Esophagus squamous epithelium (tissue), 5 donors: ENCODE results near the gene BBLN. TPM values are rescaled to one million over a fixed set of nuclear protein-coding genes. Genes with fewer than 3 reads are reported as not detected.

Source experiments
- DNase-seq: peaks from one replicate; lab custom pipeline; 2025; lab: John Stamatoyannopoulos, UW
- H3K27ac ChIP-seq, 4 donors: fragments of 200-600 bp; sonication (generic); one replicate each; pipeline ENCODE4 v1.5.1; 2016 to 2019; ENCODE audit warnings: mild to moderate bottlenecking in 1 of 4
- H3K27me3 ChIP-seq, 4 donors: fragments of 200-600 bp; sonication (generic); 1 replicate in 3 of 4; 2 replicates in 1 of 4; pipeline versions ENCODE4 v1.5.1 to v1.6.0; 2017 to 2021; ENCODE audit warnings: antibody characterized with exemption in 1 of 4
- H3K36me3 ChIP-seq, 3 donors: fragments of 200-600 bp; sonication (generic); one replicate each; pipeline ENCODE4 v1.5.1; 2016 to 2019
- H3K4me1 ChIP-seq, 3 donors: fragments of 200-600 bp; sonication (generic); one replicate each; pipeline ENCODE4 v1.5.1; 2017 to 2019
- H3K4me3 ChIP-seq, 4 donors: fragments of 200-600 bp; sonication (generic); 1 replicate in 3 of 4; 2 replicates in 1 of 4; pipeline ENCODE4 v1.5.1; 2016 to 2019; ENCODE audit warnings: mild to moderate bottlenecking in 2 of 4, moderate library complexity in 1 of 4
- H3K9me3 ChIP-seq, 3 donors: fragments of 200-600 bp; sonication (generic); one replicate each; pipeline ENCODE4 v1.5.1; 2016 to 2019
- POLR2A ChIP-seq, 4 donors: fragments of 450-650 bp; IDR thresholded peaks; one replicate each; pipeline ENCODE4 v1.6.1; 2017; ENCODE audit warnings: antibody characterized with exemption in 4 of 4, mild to moderate bottlenecking in 4 of 4, moderate library complexity in 3 of 4
- WGBS, 2 donors: methylation state at CpG; one replicate each; pipeline ENCODE4 v1.1.5; 2018; 5-methylcytosine and 5-hydroxymethylcytosine counted together
- intact Hi-C: fragments of 100-400 bp; cut with DNase I; formaldehyde crosslinking; loops from one replicate; pipeline ENCODE4 v1.15.0; 2022
- total RNA-seq, 4 donors: library from RNA; depleted of rRNA; stranded (reverse); fragments of >200 nt; gene quantifications; one replicate each; pipeline ENCODE4 v1.1.0, GENCODE V29; 2016
- TF ChIP-seq, protein P1 (sequence below), 6 experiments: fragments of 450-650 bp in 4 of 6; fragments of 200-600 bp in 2 of 6; sonication (generic) in 2 of 6; IDR thresholded peaks; one replicate each; pipeline ENCODE4 v1.5.1; 2016 to 2019; ENCODE audit warnings: antibody characterized with exemption in 6 of 6, mild to moderate bottlenecking in 4 of 6, moderate library complexity in 4 of 6
- donor health status: DM: yes; HTN: yes; CAD: no.

Gene BBLN
- total RNA-seq, 4 donors from 2014 or later, result 124 to 214 (median 162) TPM

GRCh38 chr9:128136816-128137793 lies 23.0 kb upstream of the BBLN start:
- H3K4me3 ChIP-seq, result no peak overlapping the region
- TF ChIP-seq, protein P1, sequence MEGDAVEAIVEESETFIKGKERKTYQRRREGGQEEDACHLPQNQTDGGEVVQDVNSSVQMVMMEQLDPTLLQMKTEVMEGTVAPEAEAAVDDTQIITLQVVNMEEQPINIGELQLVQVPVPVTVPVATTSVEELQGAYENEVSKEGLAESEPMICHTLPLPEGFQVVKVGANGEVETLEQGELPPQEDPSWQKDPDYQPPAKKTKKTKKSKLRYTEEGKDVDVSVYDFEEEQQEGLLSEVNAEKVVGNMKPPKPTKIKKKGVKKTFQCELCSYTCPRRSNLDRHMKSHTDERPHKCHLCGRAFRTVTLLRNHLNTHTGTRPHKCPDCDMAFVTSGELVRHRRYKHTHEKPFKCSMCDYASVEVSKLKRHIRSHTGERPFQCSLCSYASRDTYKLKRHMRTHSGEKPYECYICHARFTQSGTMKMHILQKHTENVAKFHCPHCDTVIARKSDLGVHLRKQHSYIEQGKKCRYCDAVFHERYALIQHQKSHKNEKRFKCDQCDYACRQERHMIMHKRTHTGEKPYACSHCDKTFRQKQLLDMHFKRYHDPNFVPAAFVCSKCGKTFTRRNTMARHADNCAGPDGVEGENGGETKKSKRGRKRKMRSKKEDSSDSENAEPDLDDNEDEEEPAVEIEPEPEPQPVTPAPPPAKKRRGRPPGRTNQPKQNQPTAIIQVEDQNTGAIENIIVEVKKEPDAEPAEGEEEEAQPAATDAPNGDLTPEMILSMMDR (IDR thresholded peaks at IDR 0.05), result no peak
- TF ChIP-seq POLR2A (IDR thresholded peaks at IDR 0.05), result no peak
- no peaks in the 10 kb centered on the region for H3K36me3 ChIP-seq
- DNase-seq, result no peak
- no peaks in the 10 kb centered on the region for H3K27me3 ChIP-seq
- no peaks in the 10 kb centered on the region for H3K4me1 ChIP-seq
- no peaks in the 10 kb centered on the region for H3K9me3 ChIP-seq
- intact Hi-C loops, result no loop called here
- H3K27ac ChIP-seq, result peak overlapping the region in 1 of 4 donors; percentile 28
- WGBS, 2 donors, result 76 to 83% methylated on average over 13 to 14 of the region's 18 CpGs

DNA sequence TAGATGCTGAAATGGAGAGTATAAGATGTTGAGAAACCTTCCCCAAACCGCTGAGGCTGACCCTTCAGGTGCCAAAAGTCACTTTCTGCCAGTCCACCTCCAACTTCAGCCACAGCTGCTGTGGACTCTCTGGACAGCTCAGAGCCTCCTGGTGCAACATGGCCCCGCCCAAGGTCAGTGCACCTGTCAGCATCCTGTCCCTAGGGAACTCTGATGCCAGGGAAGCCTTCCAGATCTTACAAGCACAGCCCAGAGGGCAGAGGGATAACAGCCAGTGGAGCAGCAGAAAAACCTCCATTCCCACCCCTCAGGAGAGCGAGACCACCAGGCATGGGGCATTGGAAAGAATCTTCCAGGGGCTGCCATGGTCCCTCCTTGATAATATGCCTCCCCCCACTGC lies 22.1 kb upstream of the BBLN start:
- no peak for DNase-seq
- 72 to 80% methylated on average over 1 to 2 of the region's 3 CpGs for WGBS, 2 donors
- no peak overlapping the region for H3K27ac ChIP-seq

DNA sequence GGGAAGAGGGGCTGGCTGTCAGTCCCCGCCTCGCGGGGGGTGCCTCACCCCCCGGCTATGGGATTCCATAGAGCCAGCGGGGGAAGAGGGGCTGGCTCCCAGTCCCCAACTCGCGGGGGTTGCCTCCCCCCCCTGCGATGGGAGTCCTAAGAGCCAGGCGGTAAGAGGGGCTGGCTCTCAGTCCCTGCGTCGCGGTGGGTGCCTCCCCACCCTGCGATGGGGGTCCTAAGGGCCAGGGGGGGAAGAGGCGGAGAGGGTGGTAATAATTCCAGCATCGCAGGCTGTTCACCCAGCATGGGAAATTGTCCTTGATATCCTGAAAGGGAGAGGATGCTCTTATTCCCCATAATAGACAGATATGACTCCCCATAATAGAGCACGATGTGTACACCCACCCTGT lies 20.4 kb upstream of the BBLN start:
- DNase-seq, result no peak
- 67 to 86% methylated on average over 1 to 3 of the region's 16 CpGs for WGBS, 2 donors

More for the DNA sequence above, 22.1 kb upstream of the BBLN start:
- Histone ChIP-seq H3K27me3 (no peaks in the 10 kb centered on the region), H3K36me3 (no peaks in the 10 kb centered on the region), H3K4me3 (no peak overlapping the region), H3K4me1 (no peaks in the 10 kb centered on the region), H3K9me3 (no peaks in the 10 kb centered on the region)
- TF ChIP-seq POLR2A (IDR thresholded peaks at IDR 0.05), result no peak
- TF ChIP-seq, protein P1 (IDR thresholded peaks at IDR 0.05), result no peak
- intact Hi-C loops, result no loop called here

DNA sequence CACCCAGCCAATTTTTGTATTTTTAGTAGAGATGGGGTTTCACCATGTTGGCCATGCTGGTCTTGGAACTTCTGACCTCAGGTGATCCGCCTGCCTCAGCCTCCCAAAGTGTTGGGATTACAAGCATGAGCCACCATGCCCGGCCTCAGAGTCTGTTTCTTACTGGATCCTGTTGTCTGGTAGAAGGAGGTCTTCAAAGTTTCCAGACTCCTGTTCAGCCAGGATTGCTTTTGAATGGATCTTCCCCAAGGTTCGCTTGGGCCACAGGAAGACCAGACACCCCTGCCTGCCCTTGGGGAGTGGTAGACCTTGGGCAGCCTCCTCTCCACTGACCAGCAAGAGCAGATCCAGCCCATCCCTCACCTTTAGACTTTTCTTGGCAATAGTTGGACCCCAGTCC lies 18.5 kb upstream of the BBLN start:
- 90 to 92% methylated on average over 2 of the region's 3 CpGs for WGBS, 2 donors
- no peak overlapping the region for H3K4me3 ChIP-seq
- DNase-seq, result no peak
- no peak for TF ChIP-seq POLR2A (IDR thresholded peaks at IDR 0.05)
- TF ChIP-seq, protein P1 (IDR thresholded peaks at IDR 0.05), result no peak
- no peak overlapping the region for H3K27ac ChIP-seq
- no peaks in the 10 kb centered on the region for H3K27me3 ChIP-seq
- H3K9me3 ChIP-seq, result no peaks in the 10 kb centered on the region
- H3K4me1 ChIP-seq, result peaks cover 18 to 34% (median 26%) of the 10 kb centered on the region in 3 donors
- intact Hi-C loops, result no loop called here
- H3K36me3 ChIP-seq, result no peaks in the 10 kb centered on the region

More for the DNA sequence above, 20.4 kb upstream of the BBLN start:
- TF ChIP-seq, protein P1 (IDR thresholded peaks at IDR 0.05), result no peak
- no peak for TF ChIP-seq POLR2A (IDR thresholded peaks at IDR 0.05)
- Histone ChIP-seq H3K27ac (no peak overlapping the region), H3K9me3 (no peaks in the 10 kb centered on the region), H3K36me3 (no peaks in the 10 kb centered on the region), H3K4me1 (peaks cover 4 to 14% (median 9%) of the 10 kb centered on the region in 3 donors), H3K27me3 (no peaks in the 10 kb centered on the region), H3K4me3 (no peak overlapping the region)
- intact Hi-C loops, result no loop called here

GRCh38 chr9:128142061-128142460 lies 18.0 kb upstream of the BBLN start:
- TF ChIP-seq, protein P1 (IDR thresholded peaks at IDR 0.05), result no peak
- TF ChIP-seq POLR2A (IDR thresholded peaks at IDR 0.05), result no peak
- Histone ChIP-seq H3K9me3 (no peaks in the 10 kb centered on the region), H3K4me1 (peaks cover 18 to 39% (median 26%) of the 10 kb centered on the region in 3 donors), H3K4me3 (no peak overlapping the region), H3K27me3 (no peaks in the 10 kb centered on the region), H3K27ac (no peak overlapping the region), H3K36me3 (no peaks in the 10 kb centered on the region)
- WGBS, 2 donors, result 17 to 60% methylated on average over 2 of the region's 4 CpGs
- DNase-seq, result no peak
- intact Hi-C loops, result no loop called here
